GM19467 (cell line): ENCODE results near the gene CLPTM1L.

Experiments
- ATAC-seq: cut with Tn5 transposase; IDR thresholded peaks from one replicate; pipeline ENCODE4 v1.9.1; 2021; ENCODE audit warnings: mild to moderate bottlenecking, moderate library complexity; ENCODE audit not compliant: unreplicated experiment

The CLPTM1L gene

GRCh38 chr5:1344975-1345838 lies at the start of gene CLPTM1L:
TSS of gene CLPTM1L (minus strand) at chr5:1345099. CDS start at chr5:1344841, 258 bp downstream.
- peak; percentile 68 for ATAC-seq

- no peak for ATAC-seq
Observed at GRCh38 chr5:1393571-1394501, 48.9 kb upstream of the CLPTM1L start.

DNA sequence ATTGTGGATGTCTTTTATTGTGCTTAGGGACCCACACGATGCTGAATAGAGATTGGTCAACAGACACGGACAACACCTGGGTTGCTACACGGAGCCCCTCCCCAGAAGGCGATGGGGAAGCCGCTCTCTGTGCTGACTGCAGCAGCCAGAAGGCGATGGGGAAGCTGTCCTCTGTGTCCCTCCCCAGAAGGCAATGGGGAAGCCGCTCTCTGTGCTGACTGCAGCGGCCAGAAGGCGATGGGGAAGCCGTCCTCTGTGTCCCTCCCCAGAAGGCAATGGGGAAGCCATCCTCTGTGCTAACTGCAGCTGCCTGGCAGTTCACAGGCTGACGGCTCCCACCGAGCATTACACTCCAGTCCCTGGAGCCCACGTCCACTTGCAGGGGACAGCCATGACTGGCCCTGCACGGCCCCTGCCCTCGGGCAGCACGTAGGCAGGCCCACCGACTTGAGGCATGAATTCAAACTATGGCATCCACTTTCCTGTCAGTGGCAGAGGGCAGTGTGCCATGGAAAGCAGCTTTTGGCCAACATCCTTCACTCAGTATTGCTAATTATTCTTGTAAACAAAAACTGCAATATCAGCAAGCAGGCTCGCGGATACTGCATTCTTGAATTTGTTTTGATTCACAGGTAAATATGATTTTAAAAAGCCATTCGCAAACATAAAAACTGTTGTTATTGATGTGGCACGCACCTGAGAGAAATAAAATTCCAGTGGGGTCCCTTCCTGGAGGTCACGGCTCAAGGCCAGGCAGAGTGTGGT lies 48.1 kb upstream of the CLPTM1L start:
- ATAC-seq: no peak

DNA sequence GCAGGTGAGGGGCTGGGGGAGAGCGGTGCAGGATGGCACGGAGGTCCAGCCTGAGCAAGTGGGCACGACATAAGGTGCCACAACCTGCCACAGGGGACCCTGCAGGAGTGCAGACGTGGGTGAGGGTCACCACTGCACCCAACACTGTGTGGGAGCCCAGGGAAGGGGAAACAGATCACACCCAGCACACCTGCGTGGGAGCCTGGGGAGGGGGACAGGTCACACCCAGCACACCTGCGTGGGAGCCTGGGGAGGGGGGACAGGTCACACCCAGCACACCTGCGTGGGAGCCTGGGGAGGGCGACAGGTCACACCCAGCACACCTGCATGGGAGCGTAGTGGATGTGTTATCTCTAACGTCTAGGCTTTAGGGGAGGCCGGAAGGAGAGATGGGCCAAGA lies 47.4 kb upstream of the CLPTM1L start:
- ATAC-seq: no peak

- ATAC-seq: no peak
Observed at GRCh38 chr5:1391691-1392090, 46.8 kb upstream of the CLPTM1L start.

DNA sequence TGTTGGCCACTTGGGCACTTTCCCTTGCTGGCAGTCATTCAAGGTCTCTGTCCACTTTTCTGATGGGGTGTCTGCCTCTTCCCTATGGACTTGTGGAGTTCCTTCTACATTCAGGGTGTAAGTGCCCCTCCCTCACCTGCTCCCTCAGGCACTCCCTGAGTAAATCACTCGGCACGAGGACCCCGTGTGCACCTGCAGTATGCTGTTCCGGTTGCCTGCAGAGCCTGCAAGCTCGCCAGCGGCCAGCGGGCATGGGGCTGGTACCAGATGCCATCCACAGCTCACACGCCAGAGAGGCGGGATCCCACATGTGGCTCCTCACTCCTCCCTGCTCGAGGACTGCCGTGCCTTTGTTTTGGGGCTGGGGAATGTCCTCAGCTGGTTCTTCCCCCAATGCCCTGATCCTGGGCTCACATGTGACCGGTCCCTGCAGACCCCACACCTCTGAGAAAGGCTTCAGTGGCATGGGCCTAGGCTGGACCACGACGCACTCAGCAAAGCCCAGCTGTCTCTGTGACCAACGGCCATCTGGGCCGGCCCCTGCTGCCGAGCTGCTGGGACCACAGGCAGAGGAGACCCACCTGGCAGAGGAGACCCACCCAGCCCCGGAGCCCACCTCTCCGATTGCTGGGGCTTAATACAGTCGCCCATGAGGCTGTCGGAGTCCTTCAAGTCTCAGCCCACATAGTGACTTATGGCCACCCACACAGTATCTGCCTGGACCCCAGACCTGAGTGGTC lies 46.1 kb upstream of the CLPTM1L start:
- no peak for ATAC-seq

- ATAC-seq: no peak
Observed at GRCh38 chr5:1390333-1390732, 45.4 kb upstream of the CLPTM1L start.

DNA sequence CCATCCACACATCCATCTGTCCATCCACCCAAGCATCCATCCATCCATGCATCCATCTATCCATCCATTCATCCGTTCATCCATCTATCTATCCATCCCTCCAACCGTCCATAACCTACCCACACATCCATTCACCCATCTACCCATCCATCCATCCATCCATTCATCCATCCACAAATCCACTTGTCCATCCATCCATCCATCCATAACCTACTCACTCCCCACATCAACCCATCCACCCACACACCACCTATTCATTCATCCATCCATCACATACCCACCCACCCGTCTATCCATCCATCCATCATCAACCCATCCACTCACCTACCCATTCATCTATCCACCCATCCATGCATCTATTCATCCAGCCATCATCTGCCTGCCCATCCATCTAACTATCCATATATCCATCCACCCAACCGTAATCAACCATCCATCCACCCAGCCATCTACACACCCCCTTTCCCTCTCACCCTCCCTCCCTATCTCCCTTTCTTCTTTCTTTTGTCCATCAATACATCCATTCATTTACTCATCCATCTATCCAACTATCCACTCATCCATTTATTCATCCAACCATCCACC lies 43.6 kb upstream of the CLPTM1L start:
- ATAC-seq: no peak

DNA sequence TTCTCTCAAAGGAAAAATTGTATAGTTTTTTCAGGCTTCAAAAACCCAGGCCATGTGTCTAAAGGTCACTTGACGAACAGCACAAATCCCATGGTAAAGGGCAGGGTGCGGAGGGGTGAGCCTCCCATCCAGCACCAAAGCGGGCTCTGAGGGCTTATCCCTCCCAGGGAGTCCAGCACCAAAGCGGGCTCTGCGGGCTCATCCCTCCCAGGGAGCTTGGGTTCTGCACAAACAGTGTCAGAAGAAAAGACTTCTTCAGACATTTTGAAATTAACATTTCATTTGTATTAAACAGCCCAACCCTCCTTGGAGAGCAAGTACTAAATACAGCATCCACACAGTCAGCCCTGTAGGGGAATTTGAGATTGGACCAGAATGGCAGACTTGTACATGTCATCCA lies 43.0 kb upstream of the CLPTM1L start:
- ATAC-seq: no peak

DNA sequence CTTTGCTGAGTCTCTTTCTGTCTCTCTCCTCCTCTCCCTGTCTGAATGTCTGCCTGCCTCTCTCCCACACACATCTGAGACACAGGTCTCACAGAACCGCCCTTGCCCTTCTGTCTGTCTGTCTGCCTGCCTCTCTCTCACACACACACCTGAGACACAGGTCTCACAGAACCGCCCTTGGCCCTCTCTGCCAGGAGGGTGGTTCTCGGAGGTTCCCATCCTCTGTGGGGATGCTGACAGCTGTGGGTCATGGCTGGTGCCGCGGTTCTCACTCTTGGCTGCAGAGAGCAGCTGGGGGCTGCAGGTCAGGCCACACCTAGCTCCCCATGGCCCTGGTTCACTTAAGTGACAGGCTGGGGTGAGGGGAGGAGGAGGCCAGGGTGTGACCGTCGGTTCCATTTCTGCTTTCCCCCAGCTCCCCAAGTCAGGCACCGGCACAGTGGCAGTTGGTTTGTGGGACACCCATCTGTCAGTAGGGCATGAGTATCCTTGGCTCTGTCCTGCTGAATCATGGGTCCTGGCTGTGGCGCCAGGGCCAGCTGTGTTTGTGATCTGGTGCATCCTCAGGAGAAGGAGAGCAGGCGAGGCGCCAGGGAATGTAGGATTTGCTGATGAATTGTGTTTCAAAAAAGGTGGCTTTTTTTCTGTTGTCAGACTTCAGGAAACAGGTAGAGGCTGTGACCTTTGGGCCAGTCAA lies 42.3 kb upstream of the CLPTM1L start:
- no peak for ATAC-seq

DNA sequence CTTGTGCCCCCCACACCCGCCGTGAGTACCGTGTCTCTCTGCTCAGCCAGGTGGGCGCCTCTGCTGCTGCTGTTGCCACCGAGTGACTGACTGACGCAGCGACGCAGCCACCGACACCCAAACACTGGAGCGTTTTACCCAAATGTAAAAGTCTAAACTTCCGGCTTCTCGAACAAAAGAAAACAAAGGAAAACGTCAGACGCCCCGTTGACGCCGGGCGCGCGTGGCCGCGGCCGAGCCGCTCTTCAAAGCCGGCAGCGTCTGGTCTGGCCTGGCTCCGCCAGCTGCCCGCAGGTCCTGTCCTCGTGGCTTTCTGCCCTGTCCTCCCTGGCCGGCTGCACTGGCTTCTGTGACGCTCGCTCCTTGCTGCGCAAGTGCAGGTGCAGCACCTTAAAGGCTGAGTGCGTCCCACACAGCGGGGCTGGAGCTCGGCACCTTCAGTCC lies 41.4 kb upstream of the CLPTM1L start:
- peak; percentile 31 for ATAC-seq

DNA sequence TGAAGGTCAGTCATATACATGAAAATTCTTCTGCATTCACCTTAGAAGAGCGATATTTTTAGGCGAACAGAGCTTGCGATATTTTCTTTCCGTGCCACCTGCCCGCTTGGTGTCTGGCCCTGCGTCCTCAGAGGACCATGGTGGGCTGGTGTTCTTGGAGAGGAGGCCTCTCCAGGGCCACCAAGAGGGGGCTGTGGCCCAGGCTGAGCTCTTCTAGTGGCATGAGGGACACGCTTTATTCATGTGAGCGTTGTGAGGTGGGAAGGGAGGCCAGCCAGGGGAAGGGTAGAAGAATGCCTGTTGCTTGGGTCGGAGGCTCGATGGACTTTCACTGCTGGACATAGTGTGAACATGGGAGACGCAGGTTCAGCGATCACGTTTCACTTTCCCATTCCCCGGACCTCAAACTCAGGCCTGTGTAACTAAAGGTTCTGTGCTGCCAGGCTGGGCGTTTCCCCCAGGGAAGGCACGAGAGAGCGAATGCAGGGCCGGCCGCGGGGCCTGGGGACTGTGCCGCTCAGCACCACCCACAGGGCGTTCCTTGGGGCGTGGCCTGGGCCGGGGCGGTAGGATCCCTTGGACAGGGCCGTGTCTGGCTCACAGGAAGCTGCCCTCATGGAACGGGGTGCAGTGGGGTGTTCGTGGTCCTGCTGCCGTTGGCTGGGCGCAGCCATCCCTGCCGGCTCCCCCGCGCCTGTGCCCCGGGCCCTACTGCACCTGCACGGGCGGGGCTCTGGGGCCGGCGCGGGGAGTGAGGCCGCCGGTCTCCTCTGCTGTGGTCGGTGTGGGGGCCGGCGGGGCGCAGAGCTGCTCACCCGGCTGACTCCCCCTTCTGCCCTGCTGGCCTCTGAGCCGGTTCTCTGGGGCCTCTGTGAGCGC lies 40.7 kb upstream of the CLPTM1L start:
- ATAC-seq: peak; percentile 85

DNA sequence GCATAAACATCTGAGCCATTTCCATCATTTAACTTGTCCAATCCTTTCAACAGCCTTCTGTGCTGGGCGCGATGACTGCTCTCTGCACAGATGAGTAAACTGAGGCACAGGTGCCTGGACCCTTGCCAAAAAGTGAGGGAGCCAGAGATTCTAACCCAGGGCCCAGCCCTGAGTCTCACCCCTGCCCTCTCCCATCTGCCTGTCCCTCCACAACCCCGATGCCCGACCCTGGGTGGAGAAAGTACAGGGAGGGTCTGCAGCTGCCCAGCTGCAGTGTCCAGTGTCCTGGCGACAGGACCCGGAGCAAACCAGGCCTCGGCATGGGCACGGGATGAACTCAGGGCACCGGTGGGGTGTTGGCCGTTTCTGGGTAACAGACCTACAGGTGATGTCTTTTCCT lies 39.6 kb upstream of the CLPTM1L start:
- no peak for ATAC-seq

DNA sequence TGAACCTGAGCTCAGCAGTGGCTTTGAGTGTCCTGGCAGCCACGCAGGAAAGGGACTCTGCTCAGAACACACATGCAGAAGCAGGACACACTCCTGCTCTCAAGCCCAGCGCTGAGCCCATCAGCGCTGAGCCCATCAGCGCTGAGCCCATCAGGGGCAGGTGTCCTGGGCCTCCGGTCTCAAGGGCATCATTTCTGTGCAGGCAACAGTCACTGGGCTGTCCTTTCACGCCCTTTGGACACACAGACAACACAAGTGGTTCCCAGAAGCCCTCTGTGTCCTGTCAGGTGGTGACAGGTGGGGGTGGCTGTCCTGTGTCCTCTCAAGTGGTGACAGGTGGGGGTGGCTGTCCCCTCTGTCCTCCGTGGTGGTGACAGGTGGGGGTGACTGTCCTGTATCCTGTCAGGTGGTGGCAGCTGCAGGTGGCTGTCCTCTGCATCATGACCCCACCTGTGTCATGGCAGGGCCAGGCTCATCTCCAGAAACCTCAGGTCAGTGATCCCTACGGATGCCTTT lies 39.0 kb upstream of the CLPTM1L start:
- ATAC-seq: no peak

GRCh38 chr5:1383344-1383743 lies 38.4 kb upstream of the CLPTM1L start:
- ATAC-seq: no peak

GRCh38 chr5:1382248-1382700 lies 37.4 kb upstream of the CLPTM1L start:
- ATAC-seq: no peak

GRCh38 chr5:1381370-1382247 lies 36.7 kb upstream of the CLPTM1L start:
- ATAC-seq: no peak
